ENCODE results near the gene EIF4A3. TPM values are rescaled to one million over a fixed set of nuclear protein-coding genes. Genes with fewer than 3 reads are reported as not detected.

The EIF4A3 gene
- polyA plus RNA-seq, 1 experiment: 103 TPM

- ChIA-PET POLR2A (no interaction called here), CTCF (interaction anchor here (0.6 kb wide), 1 partner anchor 120 kb away, joined by 4 read pairs; no protein-coding TSS in a partner anchor)
Measured at GRCh38 chr17:80130992-80131391, 15.9 kb downstream of the EIF4A3 start.

DNA sequence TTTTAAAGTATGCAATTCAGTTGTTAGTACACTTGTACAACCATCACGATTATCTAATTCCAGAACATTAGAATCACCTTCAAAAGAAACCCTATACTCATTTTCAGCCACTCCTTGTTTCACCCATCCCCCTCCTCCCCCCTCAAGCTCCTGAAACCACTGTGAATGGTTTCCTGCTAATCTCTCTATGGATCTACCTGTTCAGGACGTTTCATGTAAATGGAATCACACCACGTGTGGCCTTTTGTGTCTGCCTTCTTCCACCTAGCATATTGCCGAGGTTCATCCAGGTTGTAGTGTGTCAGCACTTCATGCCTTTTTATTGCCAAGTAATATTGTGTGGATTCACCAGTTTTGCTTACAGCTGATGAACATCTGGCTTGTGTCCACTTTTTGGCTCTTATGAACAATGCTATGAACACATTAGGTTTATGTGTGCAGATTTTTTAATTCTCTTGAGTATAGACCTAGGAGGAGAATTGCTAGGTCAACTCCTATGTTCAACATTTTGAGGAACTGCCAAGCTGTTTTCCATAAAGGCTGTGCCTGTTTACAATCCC lies 17.8 kb downstream of the EIF4A3 start:
- Histone ChIP-seq H3K4me3 (ENCODE audit: low read depth, low read length) (no peak overlapping the region), H3K27me3 (ENCODE audit: control insufficient read depth, insufficient read depth, low read length) (peaks cover 3% of the 10 kb centered on the region), H3K27ac (ENCODE audit: low read depth, low read length) (no peak overlapping the region), H3K9me3 (ENCODE audit: control insufficient read depth, insufficient read depth, low read length) (no peaks in the 10 kb centered on the region)
- TF ChIP-seq CTCF (IDR thresholded peaks at IDR 0.05; ENCODE audit: low read depth, low read length): no peak
- ChIA-PET CTCF (interaction anchor here (1.0 to 2.7 kb wide), 2 partner anchors 27 to 46 kb away, joined by 3 to 12 read pairs; partner anchors contain the start of gene GAA), POLR2A (no interaction called here)
- DNase-seq (ENCODE audit: low read depth, low spot score): no peak

More at GRCh38 chr17:80130992-80131391, 15.9 kb downstream of the EIF4A3 start:
- no peak for DNase-seq (ENCODE audit: low read depth, low spot score)
- H3K4me3 ChIP-seq (ENCODE audit: low read depth, low read length): no peak overlapping the region
- TF ChIP-seq CTCF (IDR thresholded peaks at IDR 0.05; ENCODE audit: low read depth, low read length): no peak
- peaks cover 3% of the 10 kb centered on the region for H3K27me3 ChIP-seq (ENCODE audit: control insufficient read depth, insufficient read depth, low read length)
- H3K27ac ChIP-seq (ENCODE audit: low read depth, low read length): no peak overlapping the region
- no peaks in the 10 kb centered on the region for H3K9me3 ChIP-seq (ENCODE audit: control insufficient read depth, insufficient read depth, low read length)

DNA sequence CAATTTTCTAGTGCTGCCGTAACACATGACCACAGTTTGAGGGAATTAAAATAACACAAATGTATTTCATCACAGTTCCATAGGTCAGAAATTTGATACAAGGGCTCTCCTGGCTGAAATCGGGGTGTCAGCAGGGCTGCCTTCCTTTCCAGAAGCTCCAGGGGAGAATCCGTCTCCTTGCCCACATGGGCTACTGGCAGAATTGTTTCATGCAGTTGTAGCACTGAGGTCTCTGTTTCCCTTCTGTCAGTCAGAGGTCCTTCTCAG lies 20.5 kb downstream of the EIF4A3 start:
- Histone ChIP-seq H3K4me3 (ENCODE audit: low read depth, low read length) (no peak overlapping the region), H3K27ac (ENCODE audit: low read depth, low read length) (no peak overlapping the region), H3K9me3 (ENCODE audit: control insufficient read depth, insufficient read depth, low read length) (peaks cover 3% of the 10 kb centered on the region; the same call in 1 of the 2 replicates), H3K27me3 (ENCODE audit: control insufficient read depth, insufficient read depth, low read length) (peaks cover 3% of the 10 kb centered on the region)
- no peak for TF ChIP-seq CTCF (IDR thresholded peaks at IDR 0.05; ENCODE audit: low read depth, low read length)
- POLR2A ChIA-PET: no interaction called here
- CTCF ChIA-PET: interaction anchor here (1.2 to 2.7 kb wide), 2 partner anchors 25 to 44 kb away, joined by 4 to 12 read pairs; partner anchors contain the start of gene GAA
- no peak for DNase-seq (ENCODE audit: low read depth, low spot score)

DNA sequence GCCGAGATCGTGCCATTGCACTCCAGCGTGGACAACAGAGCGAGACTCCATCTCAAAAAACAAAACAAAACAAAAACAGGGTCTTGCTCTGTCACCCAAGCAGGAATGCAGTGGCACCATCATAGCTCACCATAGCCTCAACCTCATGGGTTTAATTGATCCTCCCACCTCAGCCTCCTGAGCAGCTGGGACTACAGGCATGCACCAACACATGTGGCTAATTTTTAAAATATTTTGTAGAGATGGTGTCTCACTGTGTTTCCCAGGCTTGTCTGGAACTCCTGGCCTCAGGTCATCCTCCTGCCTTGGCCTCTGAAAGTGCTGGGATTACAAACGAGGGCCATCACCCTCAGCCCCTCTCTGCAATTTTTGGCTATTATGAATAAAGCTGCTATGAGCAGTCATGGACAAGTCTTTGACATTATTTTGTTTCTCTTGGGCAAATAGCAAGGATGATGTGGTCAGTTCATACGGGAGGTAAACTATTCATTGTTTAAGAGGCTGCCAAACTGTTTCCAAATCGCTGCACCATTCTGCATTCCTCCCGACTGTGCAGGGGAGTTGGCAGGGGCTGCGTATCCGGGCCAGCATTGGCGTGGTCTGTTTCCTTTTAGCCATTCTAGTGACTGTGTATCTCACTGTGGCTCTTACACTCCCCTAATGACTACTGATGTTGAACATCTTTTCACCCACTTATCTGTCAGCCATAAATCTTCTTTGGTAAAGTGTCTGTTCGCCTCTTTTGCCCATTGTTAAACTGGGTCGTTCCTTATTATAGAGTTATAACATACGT lies 21.1 kb downstream of the EIF4A3 start:
- no peak for DNase-seq (ENCODE audit: low read depth, low spot score)
- H3K4me3 ChIP-seq (ENCODE audit: low read depth, low read length): no peak overlapping the region
- CTCF ChIA-PET: interaction anchor here (0.5 to 1.3 kb wide), 2 partner anchors 44 to 157 kb away, joined by 3 to 8 read pairs; no protein-coding TSS in a partner anchor
- H3K27me3 ChIP-seq (ENCODE audit: control insufficient read depth, insufficient read depth, low read length): peaks cover 3% of the 10 kb centered on the region
- no peak for TF ChIP-seq CTCF (IDR thresholded peaks at IDR 0.05; ENCODE audit: low read depth, low read length)
- POLR2A ChIA-PET: no interaction called here
- peaks cover 3% of the 10 kb centered on the region; the same call in 1 of the 2 replicates for H3K9me3 ChIP-seq (ENCODE audit: control insufficient read depth, insufficient read depth, low read length)
- H3K27ac ChIP-seq (ENCODE audit: low read depth, low read length): no peak overlapping the region
